ENCODE measurements around the gene STX10. TPM values are rescaled to one million over a fixed set of nuclear protein-coding genes. Genes with fewer than 3 reads are reported as not detected.

Gene STX10
- total and polyA plus RNA-seq, 12 donors: 18.7 to 69.9 (median 28.9) TPM

GRCh38 chr19:13152974-13153568, 2.9 kb upstream of the STX10 start:
- Histone ChIP-seq H3K9me3 (no peaks in the 10 kb centered on the region), H3K4me3 (peak overlapping the region; percentile 64 to 100 (median 88)), H3K27me3 (no peaks in the 10 kb centered on the region), H3K36me3 (peaks cover 0 to 11% (median 0%) of the 10 kb centered on the region in 9 donors), H3K4me1 (peaks cover 0 to 48% (median 38%) of the 10 kb centered on the region in 9 donors), H3K27ac (peak overlapping the region; percentile 86 to 100 (median 98))
- ATAC-seq (peak; percentile 48 to 74 (median 64)), DNase-seq (peak; percentile 96 to 97)
- intact Hi-C loops (cut with DNase I): loop anchor here in 7 of 10 donors (2.0 to 10.0 kb wide), 10 partner anchors 14 to 694 kb away; partner anchors contain the start of genes LYL1 (in 4 of the 7), TRMT1 (in 3 of the 7), JUNB (in 2 of the 7) and NACC1 (in 2 of the 7)
- peak in 4 of 9 donors; percentile 19 to 47 (median 32) for TF ChIP-seq CTCF (IDR thresholded peaks at IDR 0.05)
- 4 to 10% methylated on average over 55 to 59 of the region's 59 CpGs for WGBS, 2 donors

GRCh38 chr19:13152356-13152973, 2.3 kb upstream of the STX10 start:
- intact Hi-C loops (cut with DNase I): loop anchor here in 7 of 10 donors (2.0 to 10.0 kb wide), 10 partner anchors 14 to 695 kb away; partner anchors contain the start of genes LYL1 (in 4 of the 7), TRMT1 (in 3 of the 7), JUNB (in 2 of the 7) and NACC1 (in 2 of the 7)
- H3K9me3 ChIP-seq: no peaks in the 10 kb centered on the region
- TF ChIP-seq CTCF (IDR thresholded peaks at IDR 0.05): no peak
- no peak for DNase-seq
- 0 to 1% methylated on average over 25 of the region's 25 CpGs for WGBS, 2 donors
- peak overlapping the region; percentile 86 to 100 (median 98) for H3K27ac ChIP-seq
- no peaks in the 10 kb centered on the region for H3K27me3 ChIP-seq
- peak overlapping the region; percentile 64 to 100 (median 88) for H3K4me3 ChIP-seq
- ATAC-seq: peak in 5 of 8 donors; percentile 0 to 3 (median 1)
- peaks cover 0 to 49% (median 39%) of the 10 kb centered on the region in 9 donors for H3K4me1 ChIP-seq
- peaks cover 0 to 11% (median 0%) of the 10 kb centered on the region in 9 donors for H3K36me3 ChIP-seq

- peak; percentile 97 to 98 for DNase-seq
- intact Hi-C loops (cut with DNase I): loop anchor here in 7 of 10 donors (1.0 to 10.0 kb wide), 14 partner anchors 15 to 696 kb away; partner anchors contain the start of genes LYL1 (in 7 of the 7), TRMT1 (in 4 of the 7), JUNB (in 2 of the 7) and NACC1 (in 2 of the 7)
- Histone ChIP-seq H3K9me3 (no peaks in the 10 kb centered on the region), H3K36me3 (peaks cover 0 to 11% (median 0%) of the 10 kb centered on the region in 9 donors), H3K4me1 (peaks cover 0 to 47% (median 38%) of the 10 kb centered on the region in 9 donors), H3K27ac (peak overlapping the region; percentile 91 to 100 (median 98)), H3K4me3 (peak overlapping the region; percentile 64 to 100 (median 92)), H3K27me3 (no peaks in the 10 kb centered on the region)
- peak; percentile 67 to 82 (median 72) for ATAC-seq
- WGBS, 2 donors: 0 to 1% methylated on average over 69 to 71 of the region's 71 CpGs
- TF ChIP-seq CTCF (IDR thresholded peaks at IDR 0.05): peak in 2 of 9 donors; percentile 6 to 24
These were observed 1.6 kb upstream of the STX10 start for GRCh38 chr19:13151605-13152355.

Measured in heart right ventricle (tissue), 16 donors.